AG10803 (cell line): ENCODE data around the gene CPEB4.

ENCODE experiments used
- DNase-seq: peaks from one replicate; pipeline ENCODE4 v3.0.0; 2010; ENCODE audit warnings: low read depth
- H3K4me3 ChIP-seq: 2 replicates; pipeline ENCODE4 v1.5.1; 2011; ENCODE audit warnings: mild to moderate bottlenecking, low read length, control low read depth
- CTCF ChIP-seq: conservative IDR thresholded peaks from 2 replicates; pipeline ENCODE4 v1.5.1; 2011; ENCODE audit warnings: mild to moderate bottlenecking, low read length, control low read depth, inconsistent platforms

CPEB4 gene

GRCh38 chr5:173945160-173945559 is 57.0 kb downstream of the CPEB4 start:
- H3K4me3 ChIP-seq, result no peak overlapping the region
- DNase-seq, result no peak

GRCh38 chr5:173946323-173946722 is 58.2 kb downstream of the CPEB4 start:
- no peak for TF ChIP-seq CTCF
- H3K4me3 ChIP-seq, result no peak overlapping the region
- no peak for DNase-seq

More at GRCh38 chr5:173945160-173945559, 57.0 kb downstream of the CPEB4 start:
- no peak for TF ChIP-seq CTCF

GRCh38 chr5:173950829-173951228 is 62.7 kb downstream of the CPEB4 start:
- no peak overlapping the region for H3K4me3 ChIP-seq
- no peak for TF ChIP-seq CTCF
- DNase-seq, result no peak

- peak; percentile 49 for DNase-seq
- TF ChIP-seq CTCF, result no peak
- no peak overlapping the region for H3K4me3 ChIP-seq
Observed at GRCh38 chr5:173953528-173954090, 65.5 kb downstream of the CPEB4 start.

GRCh38 chr5:173954671-173955521 is 66.7 kb downstream of the CPEB4 start:
- no peak for TF ChIP-seq CTCF
- no peak overlapping the region for H3K4me3 ChIP-seq
- peak; percentile 66 for DNase-seq

- no peak overlapping the region for H3K4me3 ChIP-seq
- no peak for DNase-seq
- no peak for TF ChIP-seq CTCF
Observed at GRCh38 chr5:173960986-173961385, 72.8 kb downstream of the CPEB4 start.

GRCh38 chr5:173961418-173961817 is 73.3 kb downstream of the CPEB4 start:
- no peak for TF ChIP-seq CTCF
- H3K4me3 ChIP-seq, result no peak overlapping the region

More at GRCh38 chr5:173961418-173961817, 73.3 kb downstream of the CPEB4 start:
- DNase-seq, result no peak
